C4-2B (cell line): ENCODE results near the gene BARX2.

ENCODE experiments used
- H3K27ac ChIP-seq: fragments of 450-650 bp; 2 replicates; pipeline ENCODE4 v1.5.1; 2017
- ZFX ChIP-seq: fragments of 450-650 bp; IDR thresholded peaks from 2 replicates; pipeline ENCODE4 v1.6.1; 2017
- TF ChIP-seq, protein P1 (sequence below): fragments of 450-650 bp; conservative IDR thresholded peaks from 2 replicates; pipeline ENCODE4 v1.5.1; 2017; ENCODE audit warnings: mild to moderate bottlenecking

The BARX2 gene

DNA sequence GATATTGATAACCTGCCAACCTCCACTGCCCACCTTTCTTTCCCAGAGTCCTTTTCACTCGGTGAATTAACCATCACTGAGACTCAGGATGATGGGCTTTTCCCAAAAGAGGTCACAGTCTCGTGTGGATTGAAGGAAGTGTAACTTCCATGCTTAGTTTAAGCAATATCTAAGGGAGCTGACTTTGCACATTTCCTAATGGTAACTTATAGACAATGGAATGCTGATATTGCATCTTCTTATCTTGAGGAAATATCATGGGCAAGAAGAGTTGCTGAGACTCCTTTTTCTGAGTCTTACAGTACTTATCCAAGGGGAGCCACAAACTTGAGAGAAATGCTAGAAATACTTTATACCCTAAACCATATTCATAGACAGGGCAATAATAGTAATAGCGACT is 8.8 kb downstream of the BARX2 start:
- H3K27ac ChIP-seq = no peak overlapping the region
- no peak for TF ChIP-seq ZFX

DNA sequence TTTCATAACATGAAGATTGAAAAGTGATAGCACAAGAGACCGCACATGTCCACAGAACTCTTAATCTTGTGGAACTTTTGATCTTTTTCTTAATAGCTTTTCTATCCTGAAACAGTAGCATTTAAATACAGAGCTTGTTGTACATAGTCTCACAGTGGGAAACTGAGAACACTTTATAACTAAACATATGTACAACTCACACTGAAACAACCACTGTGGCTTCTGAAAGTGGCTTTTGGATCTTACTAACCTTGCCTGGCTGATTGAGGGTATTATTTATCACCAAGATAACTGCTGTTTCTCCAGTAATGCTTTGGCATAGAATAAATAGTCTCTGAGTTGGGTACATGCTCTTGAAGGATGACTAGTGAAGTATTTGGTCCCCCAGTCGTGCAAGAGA is 10.2 kb downstream of the BARX2 start:
- H3K27ac ChIP-seq = no peak overlapping the region
- TF ChIP-seq, protein P1, sequence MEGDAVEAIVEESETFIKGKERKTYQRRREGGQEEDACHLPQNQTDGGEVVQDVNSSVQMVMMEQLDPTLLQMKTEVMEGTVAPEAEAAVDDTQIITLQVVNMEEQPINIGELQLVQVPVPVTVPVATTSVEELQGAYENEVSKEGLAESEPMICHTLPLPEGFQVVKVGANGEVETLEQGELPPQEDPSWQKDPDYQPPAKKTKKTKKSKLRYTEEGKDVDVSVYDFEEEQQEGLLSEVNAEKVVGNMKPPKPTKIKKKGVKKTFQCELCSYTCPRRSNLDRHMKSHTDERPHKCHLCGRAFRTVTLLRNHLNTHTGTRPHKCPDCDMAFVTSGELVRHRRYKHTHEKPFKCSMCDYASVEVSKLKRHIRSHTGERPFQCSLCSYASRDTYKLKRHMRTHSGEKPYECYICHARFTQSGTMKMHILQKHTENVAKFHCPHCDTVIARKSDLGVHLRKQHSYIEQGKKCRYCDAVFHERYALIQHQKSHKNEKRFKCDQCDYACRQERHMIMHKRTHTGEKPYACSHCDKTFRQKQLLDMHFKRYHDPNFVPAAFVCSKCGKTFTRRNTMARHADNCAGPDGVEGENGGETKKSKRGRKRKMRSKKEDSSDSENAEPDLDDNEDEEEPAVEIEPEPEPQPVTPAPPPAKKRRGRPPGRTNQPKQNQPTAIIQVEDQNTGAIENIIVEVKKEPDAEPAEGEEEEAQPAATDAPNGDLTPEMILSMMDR = no peak
- TF ChIP-seq ZFX = no peak

DNA sequence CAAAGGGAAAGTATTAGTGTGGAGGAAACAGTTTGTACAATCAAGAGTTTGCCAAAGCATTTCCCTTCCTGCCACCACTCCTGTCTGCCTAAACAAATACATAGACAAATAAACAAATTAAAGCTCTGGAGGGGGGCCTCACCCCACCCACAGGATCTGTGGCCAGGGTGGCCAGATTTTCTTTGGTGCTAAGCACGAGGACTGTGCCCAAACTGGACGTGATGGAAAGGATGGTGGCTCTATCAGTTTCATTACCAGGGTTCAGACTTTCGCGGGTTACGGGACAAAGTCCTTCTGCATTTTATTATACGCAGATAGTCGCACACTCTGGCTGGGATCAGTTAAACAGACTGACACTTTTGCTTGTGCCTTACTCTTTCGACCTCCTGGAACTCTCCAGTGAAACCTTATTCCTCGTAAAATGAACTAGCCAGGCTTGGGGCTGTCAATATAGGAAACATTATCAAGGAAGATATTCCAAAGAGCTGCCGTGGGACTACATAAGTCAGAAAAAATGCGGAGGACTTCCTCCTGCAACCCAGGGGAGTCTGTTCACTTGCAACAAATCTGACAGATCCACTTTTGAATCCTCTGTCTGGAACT is 11.2 kb downstream of the BARX2 start:
- no peak overlapping the region; the same call in 1 of the 2 replicates for H3K27ac ChIP-seq
- TF ChIP-seq ZFX = no peak
- TF ChIP-seq, protein P1 = no peak

DNA sequence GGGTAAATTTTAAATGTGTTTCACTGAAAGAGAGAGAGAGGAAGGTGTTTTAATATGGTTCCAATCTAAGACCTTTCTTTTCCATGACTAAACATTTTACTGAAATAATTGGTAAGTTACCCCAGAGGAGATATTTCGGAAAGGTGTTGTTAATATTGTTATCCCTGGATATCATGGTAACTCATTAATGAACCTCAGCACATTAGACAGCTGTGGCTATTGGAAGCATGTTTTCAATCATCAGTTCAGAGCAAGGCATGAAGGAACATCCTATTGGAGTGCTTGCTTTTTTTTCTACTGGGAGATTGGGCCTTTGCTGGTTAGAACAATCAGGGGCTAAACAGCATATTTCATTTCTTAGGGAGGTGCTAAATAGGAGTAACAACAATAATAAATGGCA is 11.8 kb downstream of the BARX2 start:
- no peak overlapping the region for H3K27ac ChIP-seq
- TF ChIP-seq ZFX = no peak
- TF ChIP-seq, protein P1 = no peak

DNA sequence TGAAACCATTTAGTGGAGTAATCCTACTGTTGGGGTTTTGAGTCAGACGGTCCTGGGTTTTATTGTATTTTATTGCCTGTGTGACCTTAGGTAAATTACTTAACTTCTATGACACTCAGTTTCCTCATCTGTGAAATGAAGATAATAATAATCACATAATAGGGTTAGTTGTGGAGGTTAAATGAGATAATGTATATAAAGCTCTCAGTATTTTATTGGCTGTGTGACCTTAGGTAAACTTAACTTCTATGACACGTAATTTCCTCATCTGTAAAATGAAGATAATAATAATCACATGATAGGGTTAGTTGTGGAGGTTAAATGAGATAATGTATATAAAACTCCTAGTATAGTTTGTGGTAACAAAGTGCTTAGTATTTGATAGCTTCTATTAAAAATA is 13.2 kb downstream of the BARX2 start:
- TF ChIP-seq ZFX = no peak
- TF ChIP-seq, protein P1 = no peak

DNA sequence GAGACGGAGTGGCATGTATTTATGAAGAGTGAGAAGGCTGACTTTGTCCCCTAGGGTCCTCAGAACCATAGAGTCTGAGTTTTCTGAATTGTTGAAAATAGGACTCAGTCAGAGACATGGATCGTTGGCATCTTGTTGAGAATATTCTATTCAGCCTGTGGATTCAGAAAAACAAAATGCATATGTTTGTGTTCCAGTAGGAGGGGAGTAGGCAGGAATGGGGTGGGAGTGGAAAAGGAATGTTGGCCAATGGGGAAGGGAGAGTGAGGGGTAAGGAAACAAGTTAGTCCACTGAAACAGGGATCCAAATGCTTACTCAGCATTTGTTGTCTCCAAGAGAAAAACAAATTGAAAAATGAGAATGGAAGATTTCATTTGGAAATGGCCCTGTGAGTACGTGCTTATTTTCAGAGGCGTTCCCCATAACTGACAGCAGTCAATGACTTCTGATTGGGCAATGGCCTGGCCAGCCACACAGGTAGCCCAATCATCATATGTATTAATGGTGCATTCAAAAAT is 14.7 kb downstream of the BARX2 start:
- TF ChIP-seq ZFX = no peak
- TF ChIP-seq, protein P1 = no peak
- H3K27ac ChIP-seq = no peak overlapping the region

More for the DNA sequence above, 13.2 kb downstream of the BARX2 start:
- no peak overlapping the region for H3K27ac ChIP-seq

DNA sequence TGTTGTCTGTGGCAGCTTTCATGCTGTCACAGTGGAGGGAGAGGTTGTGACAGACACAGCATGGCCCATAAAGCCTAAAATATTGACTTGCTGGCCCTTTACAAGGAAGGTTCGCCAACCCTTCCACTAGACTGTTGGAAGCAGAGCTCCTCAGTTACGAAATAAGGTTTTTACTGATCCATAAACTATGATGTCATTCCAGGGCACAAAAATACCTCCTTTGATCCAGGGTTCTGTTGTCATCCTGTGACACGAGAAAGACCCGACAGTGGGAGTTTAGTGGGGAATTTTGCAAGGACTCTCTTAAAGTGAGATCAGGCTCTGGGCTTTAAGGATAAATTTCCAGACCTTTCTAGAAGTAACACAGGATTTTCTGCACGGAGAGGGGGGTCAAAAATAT is 15.7 kb downstream of the BARX2 start:
- TF ChIP-seq, protein P1 = no peak
- TF ChIP-seq ZFX = no peak
- no peak overlapping the region for H3K27ac ChIP-seq

DNA sequence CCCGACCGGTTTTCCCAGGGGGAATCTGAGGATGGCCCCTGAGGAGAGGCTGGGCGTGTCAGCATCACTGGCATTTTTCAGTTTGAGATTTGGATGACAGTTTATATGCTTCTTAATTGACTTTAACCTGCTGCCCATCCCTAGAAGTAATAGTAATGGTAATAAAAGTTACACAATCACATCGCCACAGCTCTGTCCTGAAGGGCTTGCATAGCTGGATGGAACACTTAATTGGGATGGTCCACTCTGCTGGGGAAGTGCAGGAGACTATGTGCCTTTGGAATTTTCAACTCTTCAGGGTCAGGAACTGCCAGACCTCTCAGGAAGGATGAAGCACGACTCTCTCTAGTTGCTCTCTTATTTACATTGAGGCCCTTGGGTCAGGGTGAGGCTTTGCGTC is 16.2 kb downstream of the BARX2 start:
- H3K27ac ChIP-seq = no peak overlapping the region
- no peak for TF ChIP-seq ZFX
- TF ChIP-seq, protein P1 = no peak
